ENCODE measurements around the gene MEF2C. TPM values are rescaled to one million over a fixed set of nuclear protein-coding genes. Genes with fewer than 3 reads are reported as not detected.

The MEF2C gene
- polyA plus RNA-seq, 4 donors = 0.89 to 11.5 (median 5.9) TPM

DNA sequence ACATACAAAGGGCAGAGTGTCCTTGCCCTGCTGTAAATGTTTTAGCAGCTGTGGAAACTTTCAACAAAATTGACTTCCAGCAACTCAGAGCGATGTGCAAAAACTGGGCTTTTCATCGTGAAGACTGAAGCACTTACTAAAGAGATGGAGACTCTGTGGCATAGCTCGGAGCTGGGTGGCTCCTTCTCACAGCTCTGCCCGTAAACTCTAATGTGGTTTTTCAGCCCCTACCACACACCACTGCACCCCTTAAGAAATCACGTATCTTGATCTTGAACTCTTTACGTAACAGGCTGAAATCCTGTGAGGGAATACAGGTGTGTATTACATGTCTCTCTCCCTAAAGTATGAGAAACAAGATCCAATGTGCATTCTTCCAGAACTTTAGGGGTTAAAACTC is 124.4 kb downstream of the MEF2C start:
- H3K9me3 ChIP-seq (ENCODE audit: control insufficient read depth in 2 of 2, insufficient read depth in 1 of 2, low read depth in 1 of 2, low read length in 1 of 2) = no peaks in the 10 kb centered on the region
- 72 to 86% (median 85%) methylated on average over 6 of the region's 6 CpGs for WGBS, 3 donors
- no peak overlapping the region for H3K4me3 ChIP-seq (ENCODE audit: low read depth in 1 of 3, low read length in 3 of 3)
- no peak overlapping the region for H3K27ac ChIP-seq (ENCODE audit: low read depth in 1 of 3, low read length in 2 of 3)
- H3K27me3 ChIP-seq (ENCODE audit: control insufficient read depth in 3 of 3, insufficient read depth in 3 of 3, low read length in 3 of 3) = no peaks in the 10 kb centered on the region
- FAIRE-seq = no peak
- H3K36me3 ChIP-seq (ENCODE audit: control insufficient read depth in 3 of 3, insufficient read depth in 2 of 3, low read depth in 1 of 3, low read length in 3 of 3) = no peaks in the 10 kb centered on the region
- H3K4me1 ChIP-seq (ENCODE audit: control insufficient read depth in 3 of 3, insufficient read depth in 2 of 3, low read depth in 1 of 3, low read length in 2 of 3) = no peaks in the 10 kb centered on the region
- DNase-seq = no peak

DNA sequence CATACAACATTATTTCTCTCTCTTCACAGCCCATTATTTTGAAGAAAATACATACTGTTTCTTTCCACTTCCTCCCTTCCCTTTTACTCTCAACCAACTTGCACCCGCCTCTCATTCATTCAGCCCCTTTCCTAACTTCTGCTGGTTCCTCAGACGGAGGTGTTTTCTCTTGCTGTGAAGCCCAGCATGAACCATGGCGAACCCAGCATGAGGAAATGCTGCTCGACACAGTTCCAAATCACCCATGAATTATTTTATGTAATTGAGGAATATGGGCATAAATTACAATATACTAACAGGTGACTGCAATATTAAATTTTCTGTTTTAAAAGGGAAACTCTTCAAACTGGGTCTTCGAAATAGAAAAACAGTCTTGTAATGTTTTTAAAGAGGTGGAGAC is 124.8 kb downstream of the MEF2C start:
- H3K4me1 ChIP-seq (ENCODE audit: control insufficient read depth in 3 of 3, insufficient read depth in 2 of 3, low read depth in 1 of 3, low read length in 2 of 3) = no peaks in the 10 kb centered on the region
- H3K4me3 ChIP-seq (ENCODE audit: low read depth in 1 of 3, low read length in 3 of 3) = no peak overlapping the region
- DNase-seq (no peak), FAIRE-seq (no peak)
- H3K9me3 ChIP-seq (ENCODE audit: control insufficient read depth in 2 of 2, insufficient read depth in 1 of 2, low read depth in 1 of 2, low read length in 1 of 2) = no peaks in the 10 kb centered on the region
- H3K27ac ChIP-seq (ENCODE audit: low read depth in 1 of 3, low read length in 2 of 3) = no peak overlapping the region
- 80 to 86% (median 85%) methylated on average over 5 of the region's 5 CpGs for whole genome bisulfite sequencing, 3 donors
- no peaks in the 10 kb centered on the region for H3K36me3 ChIP-seq (ENCODE audit: control insufficient read depth in 3 of 3, insufficient read depth in 2 of 3, low read depth in 1 of 3, low read length in 3 of 3)
- H3K27me3 ChIP-seq (ENCODE audit: control insufficient read depth in 3 of 3, insufficient read depth in 3 of 3, low read length in 3 of 3) = no peaks in the 10 kb centered on the region

DNA sequence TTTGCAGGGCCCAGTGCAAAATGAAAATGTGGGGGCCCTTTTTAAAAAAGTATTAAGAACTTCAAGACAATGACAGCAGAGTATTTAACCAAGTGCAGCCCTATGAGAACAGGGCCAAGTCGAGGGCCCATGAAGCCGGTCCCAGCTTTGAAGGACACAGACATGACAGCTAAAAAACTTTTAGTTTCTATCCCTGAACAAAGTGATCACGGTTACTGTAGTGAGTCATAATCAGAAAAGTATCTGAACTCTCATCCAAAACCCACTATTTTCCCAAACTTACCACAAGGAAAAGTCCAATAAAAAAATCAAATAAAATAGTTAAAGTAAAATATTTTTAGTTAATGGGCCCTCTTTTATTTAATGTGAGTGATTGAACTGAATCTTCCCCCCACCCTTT is 126.0 kb downstream of the MEF2C start:
- FAIRE-seq (no peak), DNase-seq (no peak)
- 62 to 75% (median 72%) methylated on average over 3 of the region's 3 CpGs for WGBS, 3 donors
- no peaks in the 10 kb centered on the region for H3K9me3 ChIP-seq (ENCODE audit: control insufficient read depth in 2 of 2, insufficient read depth in 1 of 2, low read depth in 1 of 2, low read length in 1 of 2)
- no peaks in the 10 kb centered on the region for H3K27me3 ChIP-seq (ENCODE audit: control insufficient read depth in 3 of 3, insufficient read depth in 3 of 3, low read length in 3 of 3)
- no peak overlapping the region for H3K27ac ChIP-seq (ENCODE audit: low read depth in 1 of 3, low read length in 2 of 3)
- no peak overlapping the region for H3K4me3 ChIP-seq (ENCODE audit: low read depth in 1 of 3, low read length in 3 of 3)
- H3K4me1 ChIP-seq (ENCODE audit: control insufficient read depth in 3 of 3, insufficient read depth in 2 of 3, low read depth in 1 of 3, low read length in 2 of 3) = no peaks in the 10 kb centered on the region
- no peaks in the 10 kb centered on the region for H3K36me3 ChIP-seq (ENCODE audit: control insufficient read depth in 3 of 3, insufficient read depth in 2 of 3, low read depth in 1 of 3, low read length in 3 of 3)

DNA sequence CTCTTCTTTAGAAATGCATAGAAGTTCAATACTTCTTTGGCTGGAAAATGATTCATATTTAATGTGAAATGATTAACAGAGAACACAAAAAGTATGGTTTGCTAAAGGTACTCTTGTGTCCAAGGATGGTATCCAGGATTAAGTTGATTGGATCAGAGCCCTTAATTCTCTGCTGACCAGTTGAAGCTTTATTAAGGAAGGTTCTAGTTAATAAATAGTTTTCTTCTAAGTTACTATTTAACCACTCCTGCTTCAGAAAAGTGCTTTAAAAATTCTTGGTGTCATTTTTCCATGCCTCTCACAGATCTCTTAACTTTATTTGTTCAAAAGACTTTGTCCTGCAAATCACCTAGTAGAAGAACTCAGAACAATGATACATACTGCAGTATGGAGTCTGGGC is 134.3 kb downstream of the MEF2C start:
- FAIRE-seq (no peak), DNase-seq (no peak)
- Histone ChIP-seq H3K27me3 (ENCODE audit: control insufficient read depth in 3 of 3, insufficient read depth in 3 of 3, low read length in 3 of 3) (no peaks in the 10 kb centered on the region), H3K4me1 (ENCODE audit: control insufficient read depth in 3 of 3, insufficient read depth in 2 of 3, low read depth in 1 of 3, low read length in 2 of 3) (peaks cover 0 to 3% (median 0%) of the 10 kb centered on the region in 3 donors), H3K9me3 (ENCODE audit: control insufficient read depth in 2 of 2, insufficient read depth in 1 of 2, low read depth in 1 of 2, low read length in 1 of 2) (no peaks in the 10 kb centered on the region), H3K27ac (ENCODE audit: low read depth in 1 of 3, low read length in 2 of 3) (peak overlapping the region in 1 of 3 donors; percentile 18), H3K4me3 (ENCODE audit: low read depth in 1 of 3, low read length in 3 of 3) (no peak overlapping the region), H3K36me3 (ENCODE audit: control insufficient read depth in 3 of 3, insufficient read depth in 2 of 3, low read depth in 1 of 3, low read length in 3 of 3) (no peaks in the 10 kb centered on the region)

DNA sequence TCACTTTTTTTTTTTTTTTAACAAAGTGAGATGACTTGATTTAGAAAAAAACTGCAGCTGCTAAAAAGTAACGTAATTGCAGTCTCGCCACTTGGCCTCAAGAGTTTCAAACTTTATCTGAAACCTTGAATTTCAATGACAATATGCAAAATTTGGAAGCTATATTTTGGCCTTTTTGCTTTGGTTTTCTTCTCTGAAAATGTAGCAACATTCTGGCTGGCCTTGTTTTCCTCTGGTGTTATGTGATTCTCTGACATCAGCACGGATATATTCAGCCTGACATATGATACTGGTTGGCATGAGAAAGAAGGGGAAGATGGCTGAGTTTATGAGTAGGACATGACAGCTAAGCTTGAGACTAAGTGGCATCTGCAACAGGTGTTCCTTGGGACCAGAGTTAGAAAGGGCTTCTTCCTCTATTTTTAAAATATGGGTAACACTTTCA is 136.5 kb downstream of the MEF2C start:
- H3K4me3 ChIP-seq (ENCODE audit: low read depth in 1 of 3, low read length in 3 of 3) = no peak overlapping the region
- no peaks in the 10 kb centered on the region for H3K9me3 ChIP-seq (ENCODE audit: control insufficient read depth in 2 of 2, insufficient read depth in 1 of 2, low read depth in 1 of 2, low read length in 1 of 2)
- H3K36me3 ChIP-seq (ENCODE audit: control insufficient read depth in 3 of 3, insufficient read depth in 2 of 3, low read depth in 1 of 3, low read length in 3 of 3) = no peaks in the 10 kb centered on the region
- H3K4me1 ChIP-seq (ENCODE audit: control insufficient read depth in 3 of 3, insufficient read depth in 2 of 3, low read depth in 1 of 3, low read length in 2 of 3) = peaks cover 0 to 3% (median 0%) of the 10 kb centered on the region in 3 donors
- H3K27me3 ChIP-seq (ENCODE audit: control insufficient read depth in 3 of 3, insufficient read depth in 3 of 3, low read length in 3 of 3) = no peaks in the 10 kb centered on the region
- no peak for FAIRE-seq
- WGBS, 3 donors = 85 to 94% (median 90%) methylated on average over 3 of the region's 3 CpGs
- DNase-seq = no peak
- H3K27ac ChIP-seq (ENCODE audit: low read depth in 1 of 3, low read length in 2 of 3) = no peak overlapping the region

DNA sequence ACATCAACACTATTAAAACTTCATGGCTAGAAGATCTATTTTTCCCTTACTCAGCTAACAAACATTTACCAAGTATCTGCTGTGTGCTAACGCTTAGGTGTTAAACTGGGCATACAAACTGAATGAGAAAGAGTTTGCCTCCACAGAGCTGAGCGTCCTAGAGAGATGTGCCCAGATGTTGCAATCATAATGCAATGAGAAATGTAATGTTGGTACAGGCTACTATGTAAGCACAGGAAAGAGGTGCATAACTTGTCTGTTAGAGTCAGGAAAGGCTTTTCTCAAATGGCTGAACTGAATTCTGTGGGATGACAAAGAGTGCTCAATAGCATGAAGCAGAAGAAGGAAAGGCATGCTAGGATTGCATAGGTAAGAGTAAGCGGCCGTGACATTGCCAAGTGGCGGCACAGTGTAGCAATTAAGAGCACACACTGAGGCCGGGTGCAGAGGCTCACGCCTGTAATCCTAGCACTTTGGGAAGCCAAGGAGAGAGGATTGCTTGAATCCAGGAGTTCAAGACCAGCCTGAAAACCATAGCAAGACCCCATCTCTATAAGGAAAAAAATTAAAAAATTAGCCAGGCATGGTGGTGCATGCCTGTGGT is 137.8 kb downstream of the MEF2C start:
- H3K4me3 ChIP-seq (ENCODE audit: low read depth in 1 of 3, low read length in 3 of 3) = no peak overlapping the region
- H3K9me3 ChIP-seq (ENCODE audit: control insufficient read depth in 2 of 2, insufficient read depth in 1 of 2, low read depth in 1 of 2, low read length in 1 of 2) = no peaks in the 10 kb centered on the region
- 86 to 94% (median 92%) methylated on average over 7 of the region's 7 CpGs for WGBS, 3 donors
- no peaks in the 10 kb centered on the region for H3K27me3 ChIP-seq (ENCODE audit: control insufficient read depth in 3 of 3, insufficient read depth in 3 of 3, low read length in 3 of 3)
- H3K36me3 ChIP-seq (ENCODE audit: control insufficient read depth in 3 of 3, insufficient read depth in 2 of 3, low read depth in 1 of 3, low read length in 3 of 3) = no peaks in the 10 kb centered on the region
- no peak overlapping the region for H3K27ac ChIP-seq (ENCODE audit: low read depth in 1 of 3, low read length in 2 of 3)
- DNase-seq = no peak
- no peak for FAIRE-seq
- H3K4me1 ChIP-seq (ENCODE audit: control insufficient read depth in 3 of 3, insufficient read depth in 2 of 3, low read depth in 1 of 3, low read length in 2 of 3) = peaks cover 0 to 3% (median 0%) of the 10 kb centered on the region in 3 donors

DNA sequence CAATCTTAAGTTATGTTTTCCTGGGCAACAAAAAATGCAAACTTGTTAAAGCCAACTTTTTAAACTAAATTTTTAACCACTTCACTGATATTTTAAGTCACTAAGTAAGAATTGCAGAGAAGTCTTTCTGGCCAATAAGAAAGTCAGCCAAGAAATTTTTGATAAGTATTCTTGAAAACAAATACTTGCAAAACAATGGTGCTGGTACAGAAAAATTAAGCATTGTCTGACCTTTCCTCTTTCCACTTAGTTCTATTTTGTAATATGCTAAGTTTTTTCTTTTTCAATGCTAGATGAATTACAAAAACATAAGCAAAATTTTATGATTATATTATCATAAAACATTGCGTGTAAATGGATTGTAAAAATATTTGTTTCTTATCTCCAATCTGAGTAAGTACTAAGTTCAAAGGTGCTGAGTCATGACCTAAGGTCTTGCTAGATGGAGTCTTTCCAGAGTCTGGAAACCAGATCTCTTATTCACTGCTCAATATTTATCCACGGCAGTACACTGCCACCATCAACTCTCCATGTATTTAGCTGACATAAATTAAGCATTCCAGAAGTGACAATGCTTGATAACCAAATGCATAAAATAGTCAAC is 139.7 kb downstream of the MEF2C start:
- Histone ChIP-seq H3K4me3 (ENCODE audit: low read depth in 1 of 3, low read length in 3 of 3) (no peak overlapping the region), H3K27ac (ENCODE audit: low read depth in 1 of 3, low read length in 2 of 3) (no peak overlapping the region), H3K9me3 (ENCODE audit: control insufficient read depth in 2 of 2, insufficient read depth in 1 of 2, low read depth in 1 of 2, low read length in 1 of 2) (no peaks in the 10 kb centered on the region), H3K4me1 (ENCODE audit: control insufficient read depth in 3 of 3, insufficient read depth in 2 of 3, low read depth in 1 of 3, low read length in 2 of 3) (no peaks in the 10 kb centered on the region), H3K27me3 (ENCODE audit: control insufficient read depth in 3 of 3, insufficient read depth in 3 of 3, low read length in 3 of 3) (no peaks in the 10 kb centered on the region), H3K36me3 (ENCODE audit: control insufficient read depth in 3 of 3, insufficient read depth in 2 of 3, low read depth in 1 of 3, low read length in 3 of 3) (no peaks in the 10 kb centered on the region)
- DNase-seq (peak; percentile 30 to 79), FAIRE-seq (no peak)
- WGBS, 3 donors = 8 to 41% (median 24%) methylated on average over 2 of the region's 2 CpGs

DNA sequence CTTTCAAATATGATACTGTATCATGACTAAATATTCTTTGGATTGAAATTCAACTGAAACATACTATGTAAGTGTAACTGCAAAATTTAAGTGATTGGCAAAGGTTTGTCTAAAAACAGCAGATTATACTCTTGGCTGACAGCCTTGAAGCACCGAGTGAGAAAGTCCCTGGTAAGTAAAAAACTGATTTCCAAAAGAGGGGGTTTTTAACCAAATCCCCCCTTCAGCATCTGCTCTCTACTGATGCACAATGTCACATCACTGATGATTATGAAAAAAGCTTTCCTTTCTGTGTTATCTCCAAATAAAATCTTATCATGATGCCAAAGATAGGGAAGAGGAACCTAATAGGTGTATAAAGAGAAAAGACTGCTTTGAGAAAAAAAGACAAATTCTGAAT is 141.0 kb downstream of the MEF2C start:
- Histone ChIP-seq H3K4me3 (ENCODE audit: low read depth in 1 of 3, low read length in 3 of 3) (no peak overlapping the region), H3K27ac (ENCODE audit: low read depth in 1 of 3, low read length in 2 of 3) (no peak overlapping the region), H3K27me3 (ENCODE audit: control insufficient read depth in 3 of 3, insufficient read depth in 3 of 3, low read length in 3 of 3) (no peaks in the 10 kb centered on the region), H3K9me3 (ENCODE audit: control insufficient read depth in 2 of 2, insufficient read depth in 1 of 2, low read depth in 1 of 2, low read length in 1 of 2) (no peaks in the 10 kb centered on the region), H3K4me1 (ENCODE audit: control insufficient read depth in 3 of 3, insufficient read depth in 2 of 3, low read depth in 1 of 3, low read length in 2 of 3) (no peaks in the 10 kb centered on the region), H3K36me3 (ENCODE audit: control insufficient read depth in 3 of 3, insufficient read depth in 2 of 3, low read depth in 1 of 3, low read length in 3 of 3) (no peaks in the 10 kb centered on the region)
- 52 to 59% (median 59%) methylated on average over 1 of the region's 1 CpG for WGBS, 3 donors
- DNase-seq (no peak), FAIRE-seq (no peak)
